Trophoblast cell (in vitro differentiated cells and primary cell): ENCODE data around the gene TMPO.

Source experiments
- DNase-seq, 2 donors: peaks; one replicate each; pipeline ENCODE4 v3.0.0-alpha.2; 2016
- H2AFZ ChIP-seq: 2 replicates; pipeline ENCODE4 v1.6.1; 2013; ENCODE audit warnings: low read length, moderate library complexity, mild to moderate bottlenecking; ENCODE audit not compliant: insufficient read depth, poor library complexity
- H2AK5ac ChIP-seq: 2 replicates; pipeline ENCODE4 v1.6.1; 2013; ENCODE audit warnings: mild to moderate bottlenecking, low read length
- H2BK120ac ChIP-seq: 2 replicates; pipeline ENCODE4 v1.6.1; 2013; ENCODE audit warnings: low read length, mild to moderate bottlenecking, moderate library complexity; ENCODE audit not compliant: insufficient read depth, poor library complexity
- H2BK12ac ChIP-seq: 2 replicates; pipeline ENCODE4 v1.6.1; 2013; ENCODE audit warnings: mild to moderate bottlenecking, low read length, moderate library complexity
- H2BK5ac ChIP-seq: 2 replicates; pipeline ENCODE4 v1.6.1; 2013; ENCODE audit warnings: low read length, low read depth, moderate library complexity, mild to moderate bottlenecking; ENCODE audit not compliant: poor library complexity
- H3K14ac ChIP-seq: 2 replicates; pipeline ENCODE4 v1.6.1; 2013; ENCODE audit warnings: mild to moderate bottlenecking, low read length
- H3K18ac ChIP-seq: 2 replicates; pipeline ENCODE4 v1.6.1; 2013; ENCODE audit warnings: mild to moderate bottlenecking, low read length
- H3K23ac ChIP-seq: 2 replicates; pipeline ENCODE4 v1.6.1; 2013; ENCODE audit warnings: low read length
- H3K27ac ChIP-seq: 2 replicates; pipeline ENCODE4 v1.5.1; 2013; ENCODE audit warnings: low read depth, mild to moderate bottlenecking, inconsistent platforms, low read length, moderate library complexity
- H3K27me3 ChIP-seq: 2 replicates; pipeline ENCODE4 v1.6.1; 2013; ENCODE audit warnings: inconsistent platforms, mild to moderate bottlenecking, low read length, moderate library complexity; ENCODE audit not compliant: insufficient read depth
- H3K36me3 ChIP-seq, 2 experiments: 1 replicate in 1 of 2; 2 replicates in 1 of 2; pipeline ENCODE4 v1.6.1; 2013; ENCODE audit warnings: low read length in 2 of 2, mild to moderate bottlenecking in 2 of 2, moderate library complexity in 1 of 2; ENCODE audit not compliant: insufficient read depth in 2 of 2, control insufficient read depth in 1 of 2
- H3K4ac ChIP-seq: 2 replicates; pipeline ENCODE4 v1.6.1; 2013; ENCODE audit warnings: low read depth, mild to moderate bottlenecking, low read length, moderate library complexity
- H3K4me1 ChIP-seq, 2 experiments: 1 replicate in 1 of 2; 2 replicates in 1 of 2; pipeline ENCODE4 v1.6.1; 2013; ENCODE audit warnings: low read length in 2 of 2, mild to moderate bottlenecking in 2 of 2, moderate library complexity in 1 of 2; ENCODE audit not compliant: insufficient read depth in 2 of 2, control insufficient read depth in 1 of 2
- H3K4me2 ChIP-seq: 2 replicates; pipeline ENCODE4 v1.6.1; 2013; ENCODE audit warnings: inconsistent platforms, mild to moderate bottlenecking, low read length, moderate library complexity
- H3K4me3 ChIP-seq: 2 replicates; pipeline ENCODE4 v1.5.1; 2013; ENCODE audit warnings: mild to moderate bottlenecking, low read depth, low read length, inconsistent platforms
- H3K79me1 ChIP-seq: one replicate; pipeline ENCODE4 v1.6.1; 2013; ENCODE audit warnings: low read length
- H3K79me2 ChIP-seq: 2 replicates; pipeline ENCODE4 v1.6.1; 2013; ENCODE audit warnings: low read length, mild to moderate bottlenecking; ENCODE audit not compliant: control insufficient read depth, insufficient read depth, poor library complexity
- H3K9ac ChIP-seq: 2 replicates; pipeline ENCODE4 v1.6.1; 2013; ENCODE audit warnings: mild to moderate bottlenecking, low read length
- H3K9me3 ChIP-seq: 2 replicates; pipeline ENCODE4 v1.6.1; 2013; ENCODE audit warnings: low read depth, mild to moderate bottlenecking, control low read depth, inconsistent platforms, low read length; ENCODE audit not compliant: insufficient read depth
- H4K12ac ChIP-seq: 2 replicates; pipeline ENCODE4 v1.6.1; 2013; ENCODE audit warnings: low read depth, mild to moderate bottlenecking, low read length, moderate library complexity
- H4K8ac ChIP-seq: 2 replicates; pipeline ENCODE4 v1.6.1; 2013; ENCODE audit warnings: low read depth, mild to moderate bottlenecking, low read length, moderate library complexity
- H4K91ac ChIP-seq: one replicate; pipeline ENCODE4 v1.6.1; 2013; ENCODE audit warnings: low read depth, mild to moderate bottlenecking, low read length, moderate library complexity
- WGBS: extraction: QIAGEN DNeasy Blood & Tissue Kit; methylation state at CpG from one replicate; pipeline ENCODE4 v1.1.7; 2013; ENCODE audit warnings: missing lambda C conversion rate; ENCODE audit not compliant: insufficient read length, insufficient coverage; ENCODE audit errors: extremely low coverage; 5-methylcytosine and 5-hydroxymethylcytosine counted together

TMPO gene

GRCh38 chr12:98513379-98514322, 1.7 kb upstream of the TMPO start:
- H4K91ac ChIP-seq: no peak overlapping the region
- H2BK12ac ChIP-seq: no peak overlapping the region
- no peak overlapping the region for H3K18ac ChIP-seq
- H3K36me3 ChIP-seq: peaks cover 0 to 4% of the 10 kb centered on the region in 2 experiments
- H3K79me2 ChIP-seq: peaks cover 19% of the 10 kb centered on the region
- no peak overlapping the region for H3K4me3 ChIP-seq
- no peak overlapping the region for H4K12ac ChIP-seq
- H3K4me1 ChIP-seq: peaks cover 2% of the 10 kb centered on the region in 2 experiments
- no peaks in the 10 kb centered on the region for H3K27me3 ChIP-seq
- H3K79me1 ChIP-seq: peaks cover 16% of the 10 kb centered on the region
- H2AK5ac ChIP-seq: no peak overlapping the region
- no peak overlapping the region for H3K23ac ChIP-seq
- DNase-seq: no peak
- no peak overlapping the region for H2BK5ac ChIP-seq
- H2AFZ ChIP-seq: no peak overlapping the region
- H3K27ac ChIP-seq: no peak overlapping the region
- no peaks in the 10 kb centered on the region for H3K9me3 ChIP-seq
- no peak overlapping the region for H3K9ac ChIP-seq
- H3K4ac ChIP-seq: no peak overlapping the region
- no peak overlapping the region for H3K14ac ChIP-seq
- H4K8ac ChIP-seq: no peak overlapping the region
- WGBS: 100% methylated on average over 1 of the region's 8 CpGs
- no peak overlapping the region for H2BK120ac ChIP-seq
- peak overlapping the region; percentile 24 for H3K4me2 ChIP-seq

- peak overlapping the region; percentile 82 for H3K4me3 ChIP-seq
- peak overlapping the region; percentile 97 for H2BK5ac ChIP-seq
- H3K23ac ChIP-seq: no peak overlapping the region
- H4K8ac ChIP-seq: peak overlapping the region; percentile 88
- H2BK120ac ChIP-seq: peak overlapping the region; percentile 86
- H3K14ac ChIP-seq: peak overlapping the region; percentile 94
- H3K9ac ChIP-seq: peak overlapping the region; percentile 84
- H3K9me3 ChIP-seq: no peaks in the 10 kb centered on the region
- peak overlapping the region; percentile 85 for H3K4me2 ChIP-seq
- H2BK12ac ChIP-seq: no peak overlapping the region
- H2AFZ ChIP-seq: peak overlapping the region; percentile 83
- peak overlapping the region; percentile 91 for H4K12ac ChIP-seq
- WGBS: no CpG with 5 or more reads among the region's 11 CpGs
- DNase-seq: no peak
- peak overlapping the region; percentile 66 for H2AK5ac ChIP-seq
- peak overlapping the region; percentile 52 for H3K4ac ChIP-seq
- H3K4me1 ChIP-seq: peaks cover 2% of the 10 kb centered on the region in 2 experiments
- peak overlapping the region; percentile 93 for H4K91ac ChIP-seq
- peaks cover 26% of the 10 kb centered on the region for H3K79me2 ChIP-seq
- H3K36me3 ChIP-seq: peaks cover 0 to 4% of the 10 kb centered on the region in 2 experiments
- H3K27ac ChIP-seq: peak overlapping the region; percentile 98
- peaks cover 16% of the 10 kb centered on the region for H3K79me1 ChIP-seq
- peak overlapping the region; percentile 86 for H3K18ac ChIP-seq
- no peaks in the 10 kb centered on the region for H3K27me3 ChIP-seq
Observed at GRCh38 chr12:98514982-98515286, 456 bp upstream of the TMPO start.

- Histone ChIP-seq H2BK120ac (peak overlapping the region; percentile 81), H2BK12ac (no peak overlapping the region), H4K91ac (peak overlapping the region; percentile 70), H3K4ac (peak overlapping the region; percentile 99), H3K79me1 (peaks cover 16% of the 10 kb centered on the region), H3K4me2 (peak overlapping the region; percentile 75), H2AFZ (peak overlapping the region; percentile 74), H3K4me3 (peak overlapping the region; percentile 87), H2BK5ac (peak overlapping the region; percentile 50), H4K8ac (peak overlapping the region; percentile 80), H3K9me3 (no peaks in the 10 kb centered on the region), H3K4me1 (peaks cover 2% of the 10 kb centered on the region in 2 experiments), H3K18ac (peak overlapping the region; percentile 81), H3K23ac (no peak overlapping the region), H3K14ac (peak overlapping the region; percentile 80), H2AK5ac (peak overlapping the region; percentile 73), H3K9ac (peak overlapping the region; percentile 99), H3K27me3 (no peaks in the 10 kb centered on the region), H3K79me2 (peaks cover 28% of the 10 kb centered on the region), H3K27ac (peak overlapping the region; percentile 93), H3K36me3 (peaks cover 0 to 4% of the 10 kb centered on the region in 2 experiments), H4K12ac (peak overlapping the region; percentile 90)
- WGBS: no CpG with 5 or more reads among the region's 64 CpGs
- DNase-seq: peak; percentile 71 to 98
Observed at GRCh38 chr12:98516111-98516873, 902 bp downstream of the TMPO start.

GRCh38 chr12:98519257-98519907, 4.0 kb downstream of the TMPO start:
- no peaks in the 10 kb centered on the region for H3K9me3 ChIP-seq
- no CpG with 5 or more reads among the region's 13 CpGs for WGBS

More at GRCh38 chr12:98519257-98519907, 4.0 kb downstream of the TMPO start:
- Histone ChIP-seq H3K36me3 (peaks cover 7 to 13% of the 10 kb centered on the region in 2 experiments), H4K91ac (no peak overlapping the region), H3K4me2 (no peak overlapping the region), H3K4me1 (peaks cover 2% of the 10 kb centered on the region in 2 experiments), H3K79me1 (peaks cover 16% of the 10 kb centered on the region), H3K27me3 (no peaks in the 10 kb centered on the region), H3K18ac (no peak overlapping the region), H3K4me3 (no peak overlapping the region), H3K4ac (peak overlapping the region; percentile 97), H2BK12ac (no peak overlapping the region), H2BK120ac (no peak overlapping the region), H4K8ac (no peak overlapping the region), H3K14ac (no peak overlapping the region), H2AK5ac (no peak overlapping the region), H2BK5ac (no peak overlapping the region), H3K79me2 (peaks cover 42% of the 10 kb centered on the region), H3K9ac (no peak overlapping the region), H2AFZ (no peak overlapping the region), H3K27ac (no peak overlapping the region), H3K23ac (no peak overlapping the region), H4K12ac (no peak overlapping the region)
- DNase-seq: no peak
